Tibial artery (tissue), 4 donors: ENCODE results near the gene KIAA1671.

Experiments
- DNase-seq, 2 donors: peaks; one replicate each; pipeline ENCODE4 v3.0.0-alpha.2; 2019
- H3K27ac ChIP-seq, 2 donors: fragments of 200-600 bp; sonication (generic) in 1 of 2; 1 replicate in 1 of 2; 2 replicates in 1 of 2; pipeline ENCODE4 v1.5.1; 2018 to 2019; ENCODE audit warnings: mild to moderate bottlenecking in 1 of 2
- H3K27me3 ChIP-seq, 2 donors: fragments of 200-600 bp; sonication (generic) in 1 of 2; one replicate each; pipeline versions ENCODE4 v1.5.1 to v1.6.0; 2016 to 2019
- H3K36me3 ChIP-seq, 3 donors: fragments of 200-600 bp; sonication (generic) in 2 of 3; one replicate each; pipeline ENCODE4 v1.5.1; 2016 to 2019; ENCODE audit warnings: mild to moderate bottlenecking in 2 of 3
- H3K4me1 ChIP-seq, 4 donors: fragments of 200-600 bp; sonication (generic) in 2 of 4; 1 replicate in 3 of 4; 2 replicates in 1 of 4; pipeline ENCODE4 v1.5.1; 2016 to 2019
- H3K4me3 ChIP-seq, 2 donors: fragments of 200-600 bp; sonication (generic) in 1 of 2; 1 replicate in 1 of 2; 2 replicates in 1 of 2; pipeline ENCODE4 v1.5.1; 2018 to 2019; ENCODE audit warnings: mild to moderate bottlenecking in 2 of 2
- H3K9me3 ChIP-seq, 3 donors: fragments of 200-600 bp; sonication (generic) in 1 of 3; one replicate each; pipeline ENCODE4 v1.5.1; 2016 to 2019
- CTCF ChIP-seq, 2 experiments: fragments of 200-600 bp in 1 of 2; fragments of 450-650 bp in 1 of 2; IDR thresholded peaks; one replicate each; pipeline ENCODE4 v1.5.1; 2017 to 2019; ENCODE audit warnings: antibody characterized with exemption in 2 of 2, mild to moderate bottlenecking in 1 of 2, moderate library complexity in 1 of 2
- intact Hi-C: fragments of 100-400 bp; cut with DNase I; formaldehyde crosslinking; loops from one replicate; pipeline ENCODE4 v1.15.0; 2023; ENCODE audit warnings: low total_unique reads

The KIAA1671 gene

GRCh38 chr22:25126510-25126909 lies 174.0 kb downstream of the KIAA1671 start:
- intact Hi-C loops = no loop called here
- DNase-seq = no peak
- Histone ChIP-seq H3K27me3 (no peaks in the 10 kb centered on the region), H3K4me1 (peaks cover 0 to 85% (median 54%) of the 10 kb centered on the region in 4 donors), H3K9me3 (no peaks in the 10 kb centered on the region), H3K27ac (no peak overlapping the region), H3K36me3 (peaks cover 0 to 9% (median 0%) of the 10 kb centered on the region in 3 donors), H3K4me3 (no peak overlapping the region)
- no peak for TF ChIP-seq CTCF (IDR thresholded peaks at IDR 0.05)

- intact Hi-C loops = no loop called here
- DNase-seq = no peak
- H3K4me1 ChIP-seq = peaks cover 0 to 89% (median 54%) of the 10 kb centered on the region in 4 donors
Observed at GRCh38 chr22:25127318-25127717, 174.8 kb downstream of the KIAA1671 start.

GRCh38 chr22:25130462-25130861 lies 177.9 kb downstream of the KIAA1671 start:
- peak overlapping the region in 1 of 2 donors; percentile 8 for H3K27ac ChIP-seq
- no peaks in the 10 kb centered on the region for H3K36me3 ChIP-seq
- intact Hi-C loops = no loop called here
- no peak for DNase-seq
- no peaks in the 10 kb centered on the region for H3K27me3 ChIP-seq
- TF ChIP-seq CTCF (IDR thresholded peaks at IDR 0.05) = no peak
- peaks cover 0 to 89% (median 61%) of the 10 kb centered on the region in 4 donors for H3K4me1 ChIP-seq
- no peaks in the 10 kb centered on the region for H3K9me3 ChIP-seq
- H3K4me3 ChIP-seq = no peak overlapping the region

More at GRCh38 chr22:25127318-25127717, 174.8 kb downstream of the KIAA1671 start:
- Histone ChIP-seq H3K36me3 (peaks cover 0 to 9% (median 0%) of the 10 kb centered on the region in 3 donors), H3K9me3 (no peaks in the 10 kb centered on the region), H3K27ac (peak overlapping the region in 1 of 2 donors; percentile 27), H3K4me3 (no peak overlapping the region), H3K27me3 (no peaks in the 10 kb centered on the region)
- no peak for TF ChIP-seq CTCF (IDR thresholded peaks at IDR 0.05)

GRCh38 chr22:25131198-25131887 lies 178.8 kb downstream of the KIAA1671 start:
- no peak for TF ChIP-seq CTCF (IDR thresholded peaks at IDR 0.05)
- H3K9me3 ChIP-seq = no peaks in the 10 kb centered on the region
- no peaks in the 10 kb centered on the region for H3K36me3 ChIP-seq
- peaks cover 0 to 89% (median 54%) of the 10 kb centered on the region in 4 donors for H3K4me1 ChIP-seq
- intact Hi-C loops = no loop called here
- no peaks in the 10 kb centered on the region for H3K27me3 ChIP-seq
- DNase-seq = no peak
- H3K4me3 ChIP-seq = no peak overlapping the region
- peak overlapping the region; percentile 8 to 20 for H3K27ac ChIP-seq

GRCh38 chr22:25134028-25134427 lies 181.5 kb downstream of the KIAA1671 start:
- H3K4me1 ChIP-seq = peaks cover 0 to 75% (median 37%) of the 10 kb centered on the region in 4 donors
- intact Hi-C loops = no loop called here
- no peak for DNase-seq
- peaks cover 0 to 3% (median 0%) of the 10 kb centered on the region in 3 donors for H3K36me3 ChIP-seq
- no peak for TF ChIP-seq CTCF (IDR thresholded peaks at IDR 0.05)
- H3K9me3 ChIP-seq = no peaks in the 10 kb centered on the region
- H3K27ac ChIP-seq = peak overlapping the region; percentile 33 to 52
- no peaks in the 10 kb centered on the region for H3K27me3 ChIP-seq
- no peak overlapping the region for H3K4me3 ChIP-seq
